GM12801 (cell line): ENCODE results near the gene RASGRP3.

Experiments used
- TF ChIP-seq, protein P1 (sequence below): IDR thresholded peaks from one replicate; pipeline ENCODE4 v1.5.1; 2011; ENCODE audit warnings: control low read depth; ENCODE audit not compliant: insufficient read length; ENCODE audit errors: extremely low read depth

Gene RASGRP3

DNA sequence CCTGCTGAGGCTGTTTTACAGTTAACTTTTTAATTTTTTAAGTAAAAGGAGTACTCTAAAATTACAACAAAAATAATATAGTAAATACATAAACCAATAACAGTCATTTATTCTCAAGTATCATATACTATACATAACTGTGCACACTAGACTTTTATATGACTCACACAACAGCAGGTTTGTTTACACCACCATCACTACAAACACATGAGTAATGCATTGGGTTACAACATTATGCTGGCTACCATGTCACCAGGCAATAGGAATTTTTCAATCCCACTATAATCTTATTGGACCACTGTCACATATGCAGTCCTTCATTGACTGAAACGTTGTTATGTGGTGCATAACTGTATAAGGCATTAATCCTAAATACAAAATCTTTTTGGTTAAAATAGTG is 42.5 kb downstream of the RASGRP3 start:
- TF ChIP-seq, protein P1, sequence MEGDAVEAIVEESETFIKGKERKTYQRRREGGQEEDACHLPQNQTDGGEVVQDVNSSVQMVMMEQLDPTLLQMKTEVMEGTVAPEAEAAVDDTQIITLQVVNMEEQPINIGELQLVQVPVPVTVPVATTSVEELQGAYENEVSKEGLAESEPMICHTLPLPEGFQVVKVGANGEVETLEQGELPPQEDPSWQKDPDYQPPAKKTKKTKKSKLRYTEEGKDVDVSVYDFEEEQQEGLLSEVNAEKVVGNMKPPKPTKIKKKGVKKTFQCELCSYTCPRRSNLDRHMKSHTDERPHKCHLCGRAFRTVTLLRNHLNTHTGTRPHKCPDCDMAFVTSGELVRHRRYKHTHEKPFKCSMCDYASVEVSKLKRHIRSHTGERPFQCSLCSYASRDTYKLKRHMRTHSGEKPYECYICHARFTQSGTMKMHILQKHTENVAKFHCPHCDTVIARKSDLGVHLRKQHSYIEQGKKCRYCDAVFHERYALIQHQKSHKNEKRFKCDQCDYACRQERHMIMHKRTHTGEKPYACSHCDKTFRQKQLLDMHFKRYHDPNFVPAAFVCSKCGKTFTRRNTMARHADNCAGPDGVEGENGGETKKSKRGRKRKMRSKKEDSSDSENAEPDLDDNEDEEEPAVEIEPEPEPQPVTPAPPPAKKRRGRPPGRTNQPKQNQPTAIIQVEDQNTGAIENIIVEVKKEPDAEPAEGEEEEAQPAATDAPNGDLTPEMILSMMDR: no peak

DNA sequence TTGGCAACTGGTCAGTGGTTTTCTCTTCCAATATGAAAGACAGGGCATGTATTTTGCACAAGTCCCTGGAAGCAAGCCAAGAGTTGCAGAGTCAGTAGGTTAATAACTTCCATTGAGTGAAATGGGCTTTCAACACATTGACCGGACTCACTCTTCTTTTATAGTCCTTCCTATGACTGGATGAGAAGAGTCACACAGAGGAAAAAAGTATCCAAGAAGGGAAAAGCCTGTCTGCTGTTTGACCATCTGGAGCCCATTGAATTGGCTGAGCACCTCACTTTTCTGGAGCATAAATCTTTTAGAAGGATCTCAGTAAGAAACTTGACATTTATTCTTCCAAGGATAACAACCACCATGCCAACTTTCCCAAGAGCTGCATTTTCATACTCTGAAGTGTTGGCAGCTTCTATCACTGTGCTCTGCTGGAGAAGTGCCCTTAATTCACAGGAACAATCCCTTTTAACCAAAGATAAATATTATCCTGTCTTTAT is 45.4 kb downstream of the RASGRP3 start:
- TF ChIP-seq, protein P1: no peak

DNA sequence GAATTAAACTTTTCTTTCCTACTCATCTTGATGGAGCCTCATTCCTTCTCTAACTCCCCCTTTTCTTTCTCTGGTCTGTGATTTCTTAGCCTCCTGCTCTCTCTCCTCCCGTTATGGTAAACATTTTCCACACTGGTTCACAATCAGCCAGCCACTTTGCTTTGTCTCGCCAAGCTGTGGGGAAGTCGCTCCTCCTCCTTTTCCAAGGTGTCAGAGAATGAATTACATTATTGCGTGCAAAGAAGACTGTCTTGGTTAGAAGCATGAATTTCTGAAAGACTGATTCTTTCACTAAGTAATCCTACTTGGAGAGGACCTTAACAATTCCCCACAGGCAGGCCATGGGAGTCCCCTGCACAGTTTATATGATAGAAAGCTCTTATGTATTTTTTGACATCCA is 46.1 kb downstream of the RASGRP3 start:
- TF ChIP-seq, protein P1: no peak

DNA sequence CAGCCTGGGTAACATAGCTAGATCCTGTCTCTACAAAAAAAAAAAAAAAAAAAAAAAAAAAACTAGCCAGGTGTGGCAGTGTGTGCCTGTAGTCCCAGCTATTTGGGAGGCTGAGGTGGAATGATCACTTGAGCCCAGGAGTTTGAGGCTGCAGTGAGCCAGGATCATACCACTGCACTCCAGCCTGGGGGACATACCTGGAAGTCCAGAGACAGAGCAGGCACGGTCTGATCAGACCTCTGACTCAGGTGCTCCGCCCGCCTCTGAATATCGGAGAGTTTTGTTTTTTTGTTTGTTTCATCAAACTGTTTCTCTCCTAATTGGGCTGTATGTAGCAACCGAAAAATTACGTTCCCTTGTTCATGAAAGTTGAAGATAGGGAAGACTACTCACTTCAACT is 49.2 kb downstream of the RASGRP3 start:
- TF ChIP-seq, protein P1: no peak

DNA sequence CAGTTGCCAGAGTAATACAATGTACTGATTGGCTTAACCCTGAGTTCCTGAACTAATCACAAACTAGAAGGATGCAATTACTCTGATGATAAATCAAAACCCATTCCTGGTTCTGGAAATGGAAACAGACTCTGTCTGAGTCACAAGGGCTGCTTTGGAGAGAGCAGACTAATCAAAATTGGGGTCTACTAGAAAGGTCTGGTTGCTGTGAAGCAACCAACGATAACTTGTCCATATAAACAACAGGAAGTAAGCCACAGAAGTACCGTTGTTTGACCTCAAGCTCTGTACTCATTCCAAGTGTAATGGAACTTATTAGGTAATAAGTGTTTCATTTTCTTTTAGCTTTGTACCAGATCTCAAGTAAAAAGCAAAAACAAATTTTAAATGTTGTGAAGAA is 49.7 kb downstream of the RASGRP3 start:
- TF ChIP-seq, protein P1: no peak

DNA sequence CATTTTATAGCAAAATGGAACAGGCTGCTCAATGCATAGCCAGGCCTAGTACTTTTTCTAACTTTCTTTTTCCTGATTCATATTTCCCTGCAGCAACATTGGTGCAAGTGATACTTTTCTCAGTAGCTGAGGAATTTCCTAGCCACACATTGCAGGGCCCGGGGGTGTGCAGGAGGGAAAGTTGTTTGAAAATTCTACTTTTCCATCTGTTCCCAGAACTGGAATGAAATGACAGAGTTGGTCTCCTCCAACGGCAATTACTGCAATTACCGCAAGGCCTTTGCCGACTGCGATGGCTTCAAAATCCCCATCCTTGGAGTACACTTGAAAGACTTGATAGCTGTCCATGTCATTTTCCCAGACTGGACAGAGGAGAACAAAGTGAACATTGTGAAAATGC is 50.5 kb downstream of the RASGRP3 start:
- TF ChIP-seq, protein P1: no peak

DNA sequence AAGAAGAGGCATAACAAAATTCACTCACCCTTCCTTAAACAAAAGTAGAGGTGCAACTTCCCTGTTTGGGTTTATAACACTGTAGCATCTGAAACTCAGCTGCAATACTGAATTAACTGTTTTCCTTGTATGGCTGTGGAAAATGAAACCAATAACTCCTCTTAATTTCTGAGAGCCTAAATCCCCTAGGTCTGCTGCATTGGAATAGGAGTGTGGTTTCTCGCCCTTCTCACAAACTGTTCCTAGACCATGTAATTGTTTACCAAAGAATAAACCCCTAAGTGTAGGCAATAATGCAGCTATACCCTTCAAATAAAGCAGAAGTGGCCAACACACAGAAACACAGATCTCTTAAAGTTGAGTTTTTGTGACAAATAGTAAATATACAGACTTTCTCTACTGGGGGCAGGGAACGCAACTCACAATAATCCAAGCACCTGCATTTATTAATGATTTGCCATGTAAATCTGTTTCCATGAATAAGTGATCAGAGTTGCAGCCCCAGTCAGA is 52.0 kb downstream of the RASGRP3 start:
- TF ChIP-seq, protein P1: no peak
